OCI-LY1 (cell line): ENCODE results near the gene PITPNM3.

Experiments used
- H2AFZ ChIP-seq: fragments of 200-600 bp; sonication (generic), shearing (Covaris generic); 2 replicates; pipeline ENCODE4 v1.6.0; 2014; ENCODE audit warnings: antibody characterized with exemption, mild to moderate bottlenecking, low read length
- H3F3A ChIP-seq: fragments of 200-600 bp; sonication (generic), shearing (Covaris generic); 2 replicates; pipeline ENCODE4 v1.6.0; 2014; ENCODE audit warnings: mild to moderate bottlenecking, antibody characterized with exemption, low read length, moderate library complexity; ENCODE audit not compliant: insufficient read depth
- H3K27ac ChIP-seq: fragments of 200-600 bp; sonication (generic); 2 replicates; pipeline ENCODE4 v1.5.1; 2014; ENCODE audit warnings: low read length, mixed run types, mild to moderate bottlenecking, low read depth; ENCODE audit not compliant: poor library complexity, severe bottlenecking
- H3K27me3 ChIP-seq: fragments of 200-600 bp; sonication (generic); 2 replicates; pipeline ENCODE4 v1.6.0; 2014; ENCODE audit warnings: antibody characterized with exemption, mild to moderate bottlenecking, low read length, moderate library complexity; ENCODE audit not compliant: insufficient read depth
- H3K36me3 ChIP-seq: fragments of 200-600 bp; sonication (generic); 2 replicates; pipeline ENCODE4 v1.6.1; 2014; ENCODE audit warnings: mild to moderate bottlenecking, antibody characterized with exemption, low read length, moderate library complexity, mixed read lengths; ENCODE audit not compliant: insufficient read depth
- H3K4me1 ChIP-seq: fragments of 200-600 bp; sonication (generic); 2 replicates; pipeline ENCODE4 v1.5.1; 2014; ENCODE audit warnings: mild to moderate bottlenecking, low read length, moderate library complexity; ENCODE audit not compliant: insufficient read depth, severe bottlenecking
- H3K4me2 ChIP-seq: fragments of 200-600 bp; sonication (generic), shearing (Covaris generic); 2 replicates; pipeline ENCODE4 v1.6.1; 2014; ENCODE audit warnings: low read length
- H3K4me3 ChIP-seq: fragments of 200-600 bp; sonication (generic); 2 replicates; pipeline ENCODE4 v1.5.1; 2014; ENCODE audit warnings: low read length, low read depth, mild to moderate bottlenecking, mixed read lengths; ENCODE audit not compliant: poor library complexity, severe bottlenecking
- H3K79me2 ChIP-seq: fragments of 200-600 bp; shearing (Covaris generic); 2 replicates; pipeline ENCODE4 v1.6.1; 2016; ENCODE audit warnings: mixed run types, low read length, mixed read lengths; ENCODE audit not compliant: insufficient read depth
- H3K9ac ChIP-seq: fragments of 200-600 bp; sonication (generic), shearing (Covaris generic); 2 replicates; pipeline ENCODE4 v1.6.1; 2014; ENCODE audit warnings: mild to moderate bottlenecking, low read length, mixed read lengths
- H3K9me2 ChIP-seq: fragments of 200-600 bp; sonication (generic), shearing (Covaris generic); 2 replicates; pipeline ENCODE4 v1.6.1; 2014; ENCODE audit warnings: low read depth, mild to moderate bottlenecking, low read length, mixed read lengths
- H3K9me3 ChIP-seq: fragments of 200-600 bp; shearing (Covaris generic); 2 replicates; pipeline ENCODE4 v1.6.1; 2014; ENCODE audit warnings: low read length, mixed read lengths
- H4K20me1 ChIP-seq: fragments of 200-600 bp; sonication (generic), shearing (Covaris generic); 2 replicates; pipeline ENCODE4 v1.6.0; 2016; ENCODE audit warnings: mild to moderate bottlenecking, low read length; ENCODE audit not compliant: insufficient read depth
- CTCF ChIP-seq: fragments of 200-600 bp; sonication (generic), shearing (Covaris generic); IDR thresholded peaks from 2 replicates; pipeline ENCODE4 v1.5.1; 2017; ENCODE audit warnings: mild to moderate bottlenecking, antibody characterized with exemption, low read length, moderate library complexity, mixed read lengths
- EZH2 ChIP-seq: fragments of 200-600 bp; sonication (generic), shearing (Covaris generic); IDR thresholded peaks from 2 replicates; pipeline ENCODE4 v1.8.0; 2017; ENCODE audit warnings: borderline replicate concordance, mixed run types, mild to moderate bottlenecking, antibody characterized with exemption, low read length, moderate library complexity, mixed read lengths

Gene PITPNM3

GRCh38 chr17:6567528-6568183, 11.3 kb upstream of the PITPNM3 start:
- Histone ChIP-seq H3K79me2 (no peaks in the 10 kb centered on the region), H2AFZ (no peak overlapping the region), H3K27me3 (0 out of 2 replicates have a peak, but pooled peaks cover 4% of the 10 kb centered on the region), H3K9me2 (no peaks in the 10 kb centered on the region), H3K4me2 (no peak overlapping the region), H3K9me3 (no peaks in the 10 kb centered on the region), H3F3A (no peaks in the 10 kb centered on the region), H4K20me1 (no peaks in the 10 kb centered on the region), H3K27ac (no peak overlapping the region), H3K4me3 (no peak overlapping the region), H3K9ac (no peak overlapping the region), H3K4me1 (no peaks in the 10 kb centered on the region), H3K36me3 (no peaks in the 10 kb centered on the region)
- TF ChIP-seq CTCF: no peak
- TF ChIP-seq EZH2: no peak

- Histone ChIP-seq H3F3A (no peaks in the 10 kb centered on the region), H3K9ac (no peak overlapping the region), H3K27ac (no peak overlapping the region), H3K4me3 (no peak overlapping the region), H3K79me2 (no peaks in the 10 kb centered on the region), H4K20me1 (no peaks in the 10 kb centered on the region), H3K27me3 (no peaks in the 10 kb centered on the region), H3K4me1 (no peaks in the 10 kb centered on the region), H3K9me3 (no peaks in the 10 kb centered on the region), H3K9me2 (no peaks in the 10 kb centered on the region), H3K36me3 (no peaks in the 10 kb centered on the region), H3K4me2 (no peak overlapping the region), H2AFZ (no peak overlapping the region)
- TF ChIP-seq EZH2: no peak
- no peak for TF ChIP-seq CTCF
Observed at GRCh38 chr17:6561446-6561845, 5.1 kb upstream of the PITPNM3 start.

GRCh38 chr17:6560496-6560895, 4.1 kb upstream of the PITPNM3 start:
- no peaks in the 10 kb centered on the region for H3K36me3 ChIP-seq
- H2AFZ ChIP-seq: no peak overlapping the region
- no peak overlapping the region for H3K27ac ChIP-seq
- no peak overlapping the region for H3K4me3 ChIP-seq
- H3F3A ChIP-seq: no peaks in the 10 kb centered on the region
- no peak overlapping the region for H3K4me2 ChIP-seq
- H3K4me1 ChIP-seq: no peaks in the 10 kb centered on the region
- H3K79me2 ChIP-seq: no peaks in the 10 kb centered on the region
- no peaks in the 10 kb centered on the region for H4K20me1 ChIP-seq
- TF ChIP-seq CTCF (no peak), EZH2 (no peak)
- H3K27me3 ChIP-seq: peaks cover 2% of the 10 kb centered on the region; the same call in 1 of the 2 replicates
- no peaks in the 10 kb centered on the region for H3K9me3 ChIP-seq
- no peak overlapping the region for H3K9ac ChIP-seq
- H3K9me2 ChIP-seq: no peaks in the 10 kb centered on the region
